SK-N-MC (cell line): ENCODE results near the gene CASQ2.

Experiments
- EZH2 ChIP-seq: fragments of 200-600 bp; sonication (generic); IDR thresholded peaks from one replicate; pipeline ENCODE4 v1.6.1; 2017; ENCODE audit warnings: antibody characterized with exemption
- FOXP2 ChIP-seq: optimal IDR thresholded peaks from 2 replicates; pipeline ENCODE3; 2011; ENCODE audit warnings: mild to moderate bottlenecking, moderate library complexity; ENCODE audit not compliant: insufficient read depth; ENCODE audit errors: extremely low read length, control extremely low read depth
- POLR2AphosphoS5 ChIP-seq: IDR thresholded peaks from 2 replicates; pipeline ENCODE4 v1.6.1; 2012; ENCODE audit warnings: mild to moderate bottlenecking, low read depth, low read length, borderline replicate concordance

GRCh38 chr1:115793162-115793561 is 24.6 kb upstream of the CASQ2 start:
- TF ChIP-seq EZH2, result no peak
- no peak for TF ChIP-seq POLR2AphosphoS5
- TF ChIP-seq FOXP2, result no peak
